ENCODE data around the gene FBXL7. TPM values are rescaled to one million over a fixed set of nuclear protein-coding genes. Genes with fewer than 3 reads are reported as not detected.

FBXL7 gene
- total and polyA plus RNA-seq, 4 donors = 1.9 to 15.5 (median 6.6) TPM

DNA sequence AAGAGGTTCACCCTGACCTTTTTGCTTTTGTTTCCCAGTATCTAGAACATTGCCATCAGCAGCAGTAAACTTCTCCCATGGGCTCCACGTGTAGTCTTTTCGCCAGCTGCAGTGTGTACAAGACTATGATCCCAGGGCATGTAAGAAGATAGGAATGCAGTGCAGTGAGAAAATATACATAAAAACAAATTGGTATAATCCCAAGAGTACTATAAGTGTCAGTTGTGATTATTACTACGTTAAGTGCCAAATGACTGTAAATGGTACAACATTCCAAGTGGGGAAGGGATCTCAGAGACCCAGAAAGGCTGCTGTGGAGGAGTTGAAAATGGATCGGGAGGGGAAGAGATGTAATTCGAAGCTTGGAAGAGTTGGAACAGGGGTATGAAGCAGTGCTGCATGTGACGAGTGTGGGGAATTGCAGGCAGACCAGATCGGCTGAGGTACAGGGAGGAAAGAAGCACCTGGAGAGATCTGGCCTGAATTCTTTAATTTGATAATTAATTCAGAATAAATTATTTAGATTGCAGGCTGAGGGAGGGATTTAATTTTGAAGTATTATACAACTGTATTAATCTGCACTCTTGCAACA, 95.1 kb downstream of the FBXL7 start:
- H3K4me1 ChIP-seq (ENCODE audit: control insufficient read depth in 5 of 5, insufficient read depth in 5 of 5, low read length in 5 of 5) = peaks cover 0 to 10% (median 3%) of the 10 kb centered on the region in 5 donors
- no peaks in the 10 kb centered on the region for H3K27me3 ChIP-seq (ENCODE audit: control insufficient read depth in 3 of 3, insufficient read depth in 3 of 3, low read length in 2 of 3)
- ATAC-seq (ENCODE audit: insufficient read depth, low FRiP score) (no peak), DNase-seq (no peak)
- WGBS, 2 donors = 85 to 86% methylated on average over 7 of the region's 7 CpGs
- H3K9me3 ChIP-seq (ENCODE audit: control insufficient read depth in 4 of 4, insufficient read depth in 3 of 4, low read length in 3 of 4) = no peaks in the 10 kb centered on the region
- no peak overlapping the region for H3K27ac ChIP-seq (ENCODE audit: low read depth in 1 of 2, low read length in 1 of 2)
- no peaks in the 10 kb centered on the region for H3K36me3 ChIP-seq (ENCODE audit: control insufficient read depth in 4 of 4, insufficient read depth in 4 of 4, low read length in 4 of 4)
- TF ChIP-seq, protein P1, sequence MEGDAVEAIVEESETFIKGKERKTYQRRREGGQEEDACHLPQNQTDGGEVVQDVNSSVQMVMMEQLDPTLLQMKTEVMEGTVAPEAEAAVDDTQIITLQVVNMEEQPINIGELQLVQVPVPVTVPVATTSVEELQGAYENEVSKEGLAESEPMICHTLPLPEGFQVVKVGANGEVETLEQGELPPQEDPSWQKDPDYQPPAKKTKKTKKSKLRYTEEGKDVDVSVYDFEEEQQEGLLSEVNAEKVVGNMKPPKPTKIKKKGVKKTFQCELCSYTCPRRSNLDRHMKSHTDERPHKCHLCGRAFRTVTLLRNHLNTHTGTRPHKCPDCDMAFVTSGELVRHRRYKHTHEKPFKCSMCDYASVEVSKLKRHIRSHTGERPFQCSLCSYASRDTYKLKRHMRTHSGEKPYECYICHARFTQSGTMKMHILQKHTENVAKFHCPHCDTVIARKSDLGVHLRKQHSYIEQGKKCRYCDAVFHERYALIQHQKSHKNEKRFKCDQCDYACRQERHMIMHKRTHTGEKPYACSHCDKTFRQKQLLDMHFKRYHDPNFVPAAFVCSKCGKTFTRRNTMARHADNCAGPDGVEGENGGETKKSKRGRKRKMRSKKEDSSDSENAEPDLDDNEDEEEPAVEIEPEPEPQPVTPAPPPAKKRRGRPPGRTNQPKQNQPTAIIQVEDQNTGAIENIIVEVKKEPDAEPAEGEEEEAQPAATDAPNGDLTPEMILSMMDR (IDR thresholded peaks at IDR 0.05; ENCODE audit: control extremely low read depth, extremely low read depth) = no peak
- H3K9ac ChIP-seq (ENCODE audit: insufficient read depth in 1 of 2, low read length in 2 of 2) = no peak overlapping the region
- no peak overlapping the region for H3K4me3 ChIP-seq

DNA sequence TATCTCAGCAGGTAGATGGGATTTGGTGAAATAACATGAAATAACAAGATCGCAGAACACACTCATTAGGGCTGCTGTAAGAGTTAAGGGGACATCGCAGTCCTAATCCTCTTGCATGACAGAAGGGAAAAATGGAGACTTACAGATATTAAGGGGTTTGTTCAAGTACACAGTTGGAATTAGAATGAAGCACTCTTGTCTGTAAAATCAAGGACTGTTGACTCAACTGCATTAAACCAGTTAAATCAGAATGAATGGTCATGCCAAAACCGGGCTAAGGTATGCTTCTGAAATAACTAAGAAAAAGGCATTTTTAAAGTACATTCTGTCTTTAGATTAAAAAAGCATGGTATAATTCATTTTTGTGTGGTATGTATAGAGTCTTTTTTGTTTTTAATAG, 95.9 kb downstream of the FBXL7 start:
- Histone ChIP-seq H3K9ac (ENCODE audit: insufficient read depth in 1 of 2, low read length in 2 of 2) (no peak overlapping the region), H3K4me3 (no peak overlapping the region), H3K27ac (ENCODE audit: low read depth in 1 of 2, low read length in 1 of 2) (no peak overlapping the region), H3K9me3 (ENCODE audit: control insufficient read depth in 4 of 4, insufficient read depth in 3 of 4, low read length in 3 of 4) (no peaks in the 10 kb centered on the region), H3K27me3 (ENCODE audit: control insufficient read depth in 3 of 3, insufficient read depth in 3 of 3, low read length in 2 of 3) (no peaks in the 10 kb centered on the region), H3K36me3 (ENCODE audit: control insufficient read depth in 4 of 4, insufficient read depth in 4 of 4, low read length in 4 of 4) (no peaks in the 10 kb centered on the region), H3K4me1 (ENCODE audit: control insufficient read depth in 5 of 5, insufficient read depth in 5 of 5, low read length in 5 of 5) (peaks cover 0 to 10% (median 3%) of the 10 kb centered on the region in 5 donors)
- TF ChIP-seq, protein P1 (IDR thresholded peaks at IDR 0.05; ENCODE audit: control extremely low read depth, extremely low read depth) = no peak
- DNase-seq (peak in 1 of 3 donors; percentile 53), ATAC-seq (ENCODE audit: insufficient read depth, low FRiP score) (no peak)
- WGBS, 2 donors = 67 to 78% methylated on average over 3 of the region's 3 CpGs

DNA sequence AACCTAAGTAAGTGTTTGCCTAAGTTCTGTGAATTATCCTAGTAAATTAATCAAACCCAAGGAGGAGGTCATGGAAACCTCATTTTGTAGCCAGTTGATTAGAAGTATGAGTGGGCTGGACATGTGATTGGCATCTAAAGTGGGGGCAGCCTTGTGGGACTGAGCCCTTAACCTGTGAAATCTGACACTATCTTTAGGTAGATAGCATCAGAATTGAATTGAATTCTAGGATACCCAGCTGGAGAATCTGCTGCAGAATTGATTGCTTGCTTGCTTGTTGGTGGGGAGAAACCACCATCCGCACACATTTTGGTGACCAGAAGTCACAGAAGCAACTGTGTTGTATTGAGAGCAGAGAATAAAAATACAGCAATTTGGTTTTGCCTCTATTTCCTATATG, 97.0 kb downstream of the FBXL7 start:
- Histone ChIP-seq H3K36me3 (ENCODE audit: control insufficient read depth in 4 of 4, insufficient read depth in 4 of 4, low read length in 4 of 4) (no peaks in the 10 kb centered on the region), H3K9ac (ENCODE audit: insufficient read depth in 1 of 2, low read length in 2 of 2) (no peak overlapping the region), H3K27ac (ENCODE audit: low read depth in 1 of 2, low read length in 1 of 2) (no peak overlapping the region), H3K4me3 (no peak overlapping the region), H3K4me1 (ENCODE audit: control insufficient read depth in 5 of 5, insufficient read depth in 5 of 5, low read length in 5 of 5) (peaks cover 0 to 10% (median 3%) of the 10 kb centered on the region in 5 donors), H3K27me3 (ENCODE audit: control insufficient read depth in 3 of 3, insufficient read depth in 3 of 3, low read length in 2 of 3) (no peaks in the 10 kb centered on the region), H3K9me3 (ENCODE audit: control insufficient read depth in 4 of 4, insufficient read depth in 3 of 4, low read length in 3 of 4) (no peaks in the 10 kb centered on the region)
- TF ChIP-seq, protein P1 (IDR thresholded peaks at IDR 0.05; ENCODE audit: control extremely low read depth, extremely low read depth) = no peak
- DNase-seq = no peak
- ATAC-seq (ENCODE audit: insufficient read depth, low FRiP score) = no peak
- WGBS, 2 donors = 93 to 96% methylated on average over 1 of the region's 1 CpG

DNA sequence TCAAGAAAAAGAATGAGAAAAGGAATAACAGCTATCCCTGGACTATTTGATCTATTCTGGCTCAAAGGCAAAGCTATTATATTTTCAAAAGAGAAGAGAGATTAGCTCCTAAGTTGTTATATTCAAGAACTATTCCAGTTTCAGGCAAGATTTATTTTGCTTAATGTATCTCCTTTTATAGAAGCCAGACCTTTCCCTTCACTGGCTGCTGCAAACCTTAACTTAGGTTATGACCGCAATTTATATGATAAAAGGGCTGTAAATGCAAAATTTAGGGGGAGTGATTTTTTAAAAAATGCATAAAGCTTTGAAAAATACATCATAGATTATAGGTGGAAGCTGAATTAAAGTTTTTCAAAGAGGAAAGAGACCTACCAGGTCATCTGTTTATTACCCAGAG, 97.8 kb downstream of the FBXL7 start:
- no peak overlapping the region for H3K4me3 ChIP-seq
- H3K27ac ChIP-seq (ENCODE audit: low read depth in 1 of 2, low read length in 1 of 2) = no peak overlapping the region
- TF ChIP-seq, protein P1 (IDR thresholded peaks at IDR 0.05; ENCODE audit: control extremely low read depth, extremely low read depth) = no peak
- H3K36me3 ChIP-seq (ENCODE audit: control insufficient read depth in 4 of 4, insufficient read depth in 4 of 4, low read length in 4 of 4) = no peaks in the 10 kb centered on the region
- no peaks in the 10 kb centered on the region for H3K9me3 ChIP-seq (ENCODE audit: control insufficient read depth in 4 of 4, insufficient read depth in 3 of 4, low read length in 3 of 4)
- no peak for ATAC-seq (ENCODE audit: insufficient read depth, low FRiP score)
- no peak overlapping the region for H3K9ac ChIP-seq (ENCODE audit: insufficient read depth in 1 of 2, low read length in 2 of 2)
- H3K27me3 ChIP-seq (ENCODE audit: control insufficient read depth in 3 of 3, insufficient read depth in 3 of 3, low read length in 2 of 3) = no peaks in the 10 kb centered on the region
- DNase-seq = no peak
- H3K4me1 ChIP-seq (ENCODE audit: control insufficient read depth in 5 of 5, insufficient read depth in 5 of 5, low read length in 5 of 5) = peaks cover 0 to 6% (median 2%) of the 10 kb centered on the region in 5 donors
- 97% methylated on average over 1 of the region's 1 CpG for WGBS, 2 donors
